Calu3 (cell line): Measurements from ENCODE around the gene SLC27A1. TPM values are rescaled to one million over a fixed set of nuclear protein-coding genes. Genes with fewer than 3 reads are reported as not detected.

ENCODE experiments used
- BruUV-seq: library from RNA; stranded (reverse); fragments of 400-500 nt; replicated peaks from 2 replicates; lab custom pipeline; 2021; lab: Mats Ljungman, UMichigan
- CTCF ChIA-PET: fragments of 300-600 bp; sonication (Branson Sonifier 250); formaldehyde crosslinking; loops from one replicate; lab custom pipeline; 2022; ENCODE audit warnings: antibody characterized with exemption; lab: Charles Lee
- DNase-seq: peaks from one replicate; pipeline ENCODE4 v3.0.0; 2022
- H3K27ac Mint-ChIP-seq: one replicate; pipeline ENCODE4 v1.8.0; 2022; ENCODE audit warnings: mixed read lengths; ENCODE audit not compliant: unreplicated experiment
- H3K27me3 Mint-ChIP-seq: one replicate; pipeline ENCODE4 v1.8.0; 2022; ENCODE audit warnings: mixed read lengths; ENCODE audit not compliant: unreplicated experiment
- H3K36me3 Mint-ChIP-seq: one replicate; pipeline ENCODE4 v1.8.0; 2022; ENCODE audit warnings: mild to moderate bottlenecking, moderate library complexity, mixed read lengths; ENCODE audit not compliant: insufficient read depth, unreplicated experiment
- H3K4me1 Mint-ChIP-seq: one replicate; pipeline ENCODE4 v1.8.0; 2022; ENCODE audit warnings: mild to moderate bottlenecking, low read depth, mixed read lengths; ENCODE audit not compliant: unreplicated experiment
- H3K4me3 Mint-ChIP-seq: one replicate; pipeline ENCODE4 v1.8.0; 2022; ENCODE audit warnings: mild to moderate bottlenecking, low read depth, moderate library complexity, mixed read lengths; ENCODE audit not compliant: unreplicated experiment
- H3K9me3 Mint-ChIP-seq: one replicate; pipeline ENCODE4 v1.8.0; 2022; ENCODE audit warnings: low read depth, mixed read lengths; ENCODE audit not compliant: unreplicated experiment
- CTCF ChIP-seq: fragments of 200-600 bp; IDR thresholded peaks from one replicate; pipeline ENCODE4 v1.8.0; 2022; ENCODE audit warnings: antibody characterized with exemption; ENCODE audit not compliant: unreplicated experiment
- intact Hi-C: fragments of 100-400 bp; cut with micrococcal nuclease; formaldehyde crosslinking; loops from one replicate; pipeline ENCODE4 v1.10.0; 2022; ENCODE audit not compliant: unreplicated experiment
- total RNA-seq: library from RNA; stranded (reverse); gene quantifications from 2 replicates; pipeline ENCODE4 v1.2.3, GENCODE V29; 2022

Gene SLC27A1
- total RNA-seq, 1 experiment from 2014 or later: 42.5 TPM

GRCh38 chr19:17534767-17535166 is 64.4 kb downstream of the SLC27A1 start:
- H3K27ac Mint-ChIP-seq: no peak overlapping the region
- no peaks in the 10 kb centered on the region for H3K9me3 Mint-ChIP-seq
- no TSS peak for BruUV-seq
- H3K4me3 Mint-ChIP-seq: no peak overlapping the region
- peaks cover 15% of the 10 kb centered on the region for H3K27me3 Mint-ChIP-seq
- H3K36me3 Mint-ChIP-seq: peaks cover 6% of the 10 kb centered on the region
- CTCF ChIA-PET: no interaction called here
- no peaks in the 10 kb centered on the region for H3K4me1 Mint-ChIP-seq
- TF ChIP-seq CTCF: no peak
- no peak for DNase-seq
- intact Hi-C loops: no loop called here

- H3K9me3 Mint-ChIP-seq: no peaks in the 10 kb centered on the region
- intact Hi-C loops: no loop called here
- H3K4me1 Mint-ChIP-seq: no peaks in the 10 kb centered on the region
- CTCF ChIA-PET: interaction anchor here (0.6 kb wide), 1 partner anchor 230 kb away, joined by 3 read pairs; no protein-coding TSS in a partner anchor
- TF ChIP-seq CTCF: no peak
- DNase-seq: no peak
- H3K27ac Mint-ChIP-seq: no peak overlapping the region
- H3K27me3 Mint-ChIP-seq: peaks cover 17% of the 10 kb centered on the region
- no TSS peak for BruUV-seq
- peaks cover 6% of the 10 kb centered on the region for H3K36me3 Mint-ChIP-seq
- no peak overlapping the region for H3K4me3 Mint-ChIP-seq
These were observed 66.6 kb downstream of the SLC27A1 start for GRCh38 chr19:17536955-17537354.

GRCh38 chr19:17538684-17539237 is 68.4 kb downstream of the SLC27A1 start:
- no peak for TF ChIP-seq CTCF
- CTCF ChIA-PET: no interaction called here
- Mint-ChIP-seq H3K36me3 (peaks cover 6% of the 10 kb centered on the region), H3K27me3 (peaks cover 32% of the 10 kb centered on the region), H3K9me3 (no peaks in the 10 kb centered on the region), H3K4me3 (peak overlapping the region; percentile 71), H3K27ac (no peak overlapping the region), H3K4me1 (no peaks in the 10 kb centered on the region)
- no TSS peak for BruUV-seq
- intact Hi-C loops: no loop called here
- no peak for DNase-seq

GRCh38 chr19:17539238-17540117 is 69.2 kb downstream of the SLC27A1 start:
- no TSS peak for BruUV-seq
- Mint-ChIP-seq H3K36me3 (peaks cover 6% of the 10 kb centered on the region), H3K9me3 (no peaks in the 10 kb centered on the region), H3K27me3 (peaks cover 32% of the 10 kb centered on the region), H3K27ac (no peak overlapping the region), H3K4me3 (peak overlapping the region; percentile 71), H3K4me1 (no peaks in the 10 kb centered on the region)
- no peak for TF ChIP-seq CTCF
- CTCF ChIA-PET: no interaction called here
- DNase-seq: peak; percentile 87
- intact Hi-C loops: no loop called here
